Measurements from ENCODE around the gene PSORS1C1. TPM values are rescaled to one million over a fixed set of nuclear protein-coding genes. Genes with fewer than 3 reads are reported as not detected.

The PSORS1C1 gene
- polyA plus RNA-seq, 1 of the 3 experiments (the other 2 are of a cell fraction), result 3.1 TPM

GRCh38 chr6:31110825-31111582 is 3.6 kb upstream of the PSORS1C1 start (continued):
- TF ChIP-seq REST (IDR thresholded peaks at IDR 0.05; ENCODE audit: low read depth, low read length) (no peak), RAD21 (IDR thresholded peaks at IDR 0.05; ENCODE audit: low read length) (no peak), USF2 (IDR thresholded peaks at IDR 0.05; ENCODE audit: borderline replicate concordance, low read depth, low read length) (no peak), GATA2 (CRISPR knock-in tag; IDR thresholded peaks at IDR 0.05) (no peak), RCOR1 (IDR thresholded peaks at IDR 0.05; ENCODE audit: low read length) (no peak)

- no peak overlapping the region for H3K9ac ChIP-seq
- peaks cover 5% of the 10 kb centered on the region for H3F3A ChIP-seq (replicated peaks; ENCODE audit: insufficient read depth)
- no peak overlapping the region for H3K4me2 ChIP-seq
- POLR2A ChIA-PET, result no interaction called here
- no peaks in the 10 kb centered on the region for H3K9me3 ChIP-seq
- CTCF ChIA-PET, result interaction anchor here (1.4 to 4.8 kb wide), 4 partner anchors 16 to 255 kb away, joined by 4 to 20 read pairs (median 6); no protein-coding TSS in a partner anchor
- H3K4me3 ChIP-seq (ENCODE audit: low read depth in 2 of 2, low read length in 1 of 2), result no peak overlapping the region
- H3K27me3 ChIP-seq (ENCODE audit: insufficient read depth), result no peaks in the 10 kb centered on the region; the same call in 1 of the 2 replicates
- TF ChIP-seq USF1 (IDR thresholded peaks at IDR 0.05; ENCODE audit: borderline replicate concordance, low read depth) (no peak), RXRA (IDR thresholded peaks at IDR 0.05; ENCODE audit: borderline replicate concordance, low read depth) (no peak), JUND (IDR thresholded peaks at IDR 0.05) (no peak), FOSL2 (IDR thresholded peaks at IDR 0.05; ENCODE audit: borderline replicate concordance, low read depth) (no peak), FOXJ3 (CRISPR knock-in tag; IDR thresholded peaks at IDR 0.05) (no peak), SMC3 (IDR thresholded peaks at IDR 0.05; ENCODE audit: low read depth, low read length) (no peak), POLR2AphosphoS5 (IDR thresholded peaks at IDR 0.05; ENCODE audit: low read depth, low read length) (no peak), SIN3A (IDR thresholded peaks at IDR 0.05; ENCODE audit: borderline replicate concordance, low read depth, low read length) (no peak)
- H3K79me2 ChIP-seq (ENCODE audit: insufficient read depth), result peaks cover 16% of the 10 kb centered on the region
- H3K27ac ChIP-seq (ENCODE audit: low read depth in 2 of 2, low read length in 1 of 2), result no peak overlapping the region
- no peaks in the 10 kb centered on the region for H3K36me3 ChIP-seq (replicated peaks in 1 of 2; ENCODE audit: control insufficient read depth in 1 of 2, insufficient read depth in 2 of 2, low read length in 1 of 2)
- no peak for DNase-seq
- no peak overlapping the region for H2AFZ ChIP-seq (ENCODE audit: low read depth)
- 85% methylated on average over 7 of the region's 13 CpGs for WGBS (ENCODE audit: low lambda C conversion rate)
- H4K20me1 ChIP-seq (ENCODE audit: insufficient read depth), result no peaks in the 10 kb centered on the region
- H3K4me1 ChIP-seq (ENCODE audit: control insufficient read depth in 1 of 2, insufficient read depth in 2 of 2, low read depth in 1 of 2, low read length in 1 of 2), result peaks cover 2 to 12% of the 10 kb centered on the region in 2 experiments; a peak in 3 of 4 replicates
- H3K9me2 ChIP-seq, result no peaks in the 10 kb centered on the region
Observed at GRCh38 chr6:31111712-31112111, 2.9 kb upstream of the PSORS1C1 start.
